GM12865 (cell line): Measurements from ENCODE around the gene SLC2A1.

Experiments
- DNase-seq: peaks from one replicate; pipeline ENCODE4 v3.0.0; 2010; ENCODE audit warnings: low read depth
- H3K4me3 ChIP-seq: 2 replicates; pipeline ENCODE4 v1.5.1; 2011; ENCODE audit warnings: mild to moderate bottlenecking, low read depth, low read length, control low read depth
- CTCF ChIP-seq: IDR thresholded peaks from 2 replicates; pipeline ENCODE4 v1.5.1; 2011; ENCODE audit warnings: low read length, control low read depth, low read depth, inconsistent platforms; ENCODE audit not compliant: insufficient read depth; ENCODE audit errors: missing control alignments

SLC2A1 gene

GRCh38 chr1:42927920-42928505 is 30.7 kb downstream of the SLC2A1 start:
- H3K4me3 ChIP-seq: no peak overlapping the region
- no peak for TF ChIP-seq CTCF
- DNase-seq: peak; percentile 48

- no peak for TF ChIP-seq CTCF
- DNase-seq: no peak
- no peak overlapping the region for H3K4me3 ChIP-seq
Observed at GRCh38 chr1:42927274-42927841, 31.3 kb downstream of the SLC2A1 start.

GRCh38 chr1:42926879-42927242 is 31.8 kb downstream of the SLC2A1 start:
- no peak for DNase-seq
- H3K4me3 ChIP-seq: no peak overlapping the region
- TF ChIP-seq CTCF: no peak

GRCh38 chr1:42926235-42926878 is 32.3 kb downstream of the SLC2A1 start:
- TF ChIP-seq CTCF: no peak
- DNase-seq: no peak
- no peak overlapping the region for H3K4me3 ChIP-seq

GRCh38 chr1:42924851-42925760 is 33.6 kb downstream of the SLC2A1 start:
- peak overlapping the region; percentile 68 for H3K4me3 ChIP-seq
- DNase-seq: peak; percentile 36
- TF ChIP-seq CTCF: no peak

GRCh38 chr1:42924082-42924850 is 34.4 kb downstream of the SLC2A1 start:
- DNase-seq: peak; percentile 96
- peak; percentile 16 for TF ChIP-seq CTCF
- H3K4me3 ChIP-seq: peak overlapping the region; percentile 68
